Stimulated activated naive B cell treated with anti-CD40 and anti-IgM and Interleukin-4, amounts not matched to agents 10 μg/mL and 1 μg/mL and 100 μg/mL, for 72 hours (primary cell): Measurements from ENCODE around the gene PTGDR.

Source experiments
- ATAC-seq, 2 donors: fragments of 150-1000 bp; cut with Tn5 transposase; replicated peaks; 2 replicates each; pipeline ENCODE4 v1.10.0; 2021; ENCODE audit warnings: moderate library complexity in 1 of 2
- DNase-seq: peaks from one replicate; pipeline ENCODE4 v3.0.0; 2021
- H3K27ac Mint-ChIP-seq: one replicate; pipeline ENCODE4 v1.8.0; 2022; ENCODE audit warnings: mild to moderate bottlenecking, mixed read lengths
- H3K27me3 Mint-ChIP-seq, 2 donors: one replicate each; pipeline ENCODE4 v1.8.0; 2022; ENCODE audit warnings: mixed read lengths in 2 of 2
- H3K36me3 Mint-ChIP-seq, 2 donors: one replicate each; pipeline ENCODE4 v1.8.0; 2022; ENCODE audit warnings: mixed read lengths in 2 of 2, mild to moderate bottlenecking in 1 of 2
- H3K4me1 Mint-ChIP-seq, 2 donors: one replicate each; pipeline ENCODE4 v1.8.0; 2022; ENCODE audit warnings: mixed read lengths in 2 of 2, mild to moderate bottlenecking in 1 of 2
- H3K4me3 Mint-ChIP-seq, 2 donors: one replicate each; pipeline ENCODE4 v1.8.0; 2022; ENCODE audit warnings: mild to moderate bottlenecking in 2 of 2, mixed read lengths in 2 of 2, moderate library complexity in 1 of 2
- H3K9me3 Mint-ChIP-seq, 2 donors: one replicate each; pipeline ENCODE4 v1.8.0; 2022; ENCODE audit warnings: mixed read lengths in 2 of 2, mild to moderate bottlenecking in 1 of 2

PTGDR gene

DNA sequence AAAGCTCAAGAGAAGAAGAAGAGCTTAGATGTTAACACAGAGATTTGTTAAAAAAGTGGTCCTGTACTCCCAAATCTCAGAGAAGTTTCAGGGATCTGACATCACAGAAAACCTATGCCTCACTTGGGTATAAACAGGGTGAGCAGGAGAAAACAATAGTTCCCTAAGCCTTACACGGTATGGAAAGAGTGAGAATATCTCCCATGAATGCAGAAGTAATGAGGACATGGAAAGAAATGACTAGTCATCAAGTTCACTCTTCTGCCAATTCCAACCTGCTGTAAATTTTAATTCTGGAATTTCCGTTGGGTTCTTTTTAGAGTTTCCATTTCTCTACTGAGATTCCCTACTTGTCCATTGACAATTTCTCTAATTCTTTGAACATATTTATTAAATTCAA is 40.4 kb downstream of the PTGDR start:
- Mint-ChIP-seq H3K27ac (no peak overlapping the region), H3K4me1 (peaks cover 22 to 32% of the 10 kb centered on the region in 2 donors), H3K9me3 (peaks cover 0 to 4% of the 10 kb centered on the region in 2 donors), H3K27me3 (peaks cover 8 to 14% of the 10 kb centered on the region in 2 donors), H3K4me3 (no peak overlapping the region), H3K36me3 (peaks cover 3% of the 10 kb centered on the region in 2 donors)
- DNase-seq (no peak), ATAC-seq (peak in 1 of 2 donors; percentile 40)

DNA sequence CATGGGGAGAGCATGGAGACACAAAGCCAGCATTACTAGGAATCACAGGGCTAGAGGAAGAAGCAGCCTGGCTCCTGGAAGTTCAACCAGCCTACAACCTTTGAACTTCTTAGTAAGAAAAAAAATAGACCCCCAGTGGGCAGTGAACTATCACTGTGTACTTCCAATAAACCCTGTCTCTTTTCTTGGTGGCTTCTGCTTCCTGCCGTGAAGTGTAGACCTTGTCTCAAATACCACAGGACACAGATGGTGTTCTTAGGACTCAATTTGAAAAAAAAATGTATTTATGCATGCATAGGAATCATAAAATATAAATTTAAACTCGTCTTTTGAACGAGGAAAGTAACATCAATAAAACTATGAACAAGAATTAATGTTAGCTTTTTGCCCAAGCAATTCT is 43.0 kb downstream of the PTGDR start:
- H3K9me3 Mint-ChIP-seq: peaks cover 0 to 4% of the 10 kb centered on the region in 2 donors
- ATAC-seq (no peak), DNase-seq (no peak)
- peaks cover 8 to 9% of the 10 kb centered on the region in 2 donors for H3K36me3 Mint-ChIP-seq
- peaks cover 27% of the 10 kb centered on the region in 2 donors for H3K27me3 Mint-ChIP-seq
- no peak overlapping the region for H3K27ac Mint-ChIP-seq
- no peak overlapping the region for H3K4me3 Mint-ChIP-seq
- peaks cover 43 to 58% of the 10 kb centered on the region in 2 donors for H3K4me1 Mint-ChIP-seq

DNA sequence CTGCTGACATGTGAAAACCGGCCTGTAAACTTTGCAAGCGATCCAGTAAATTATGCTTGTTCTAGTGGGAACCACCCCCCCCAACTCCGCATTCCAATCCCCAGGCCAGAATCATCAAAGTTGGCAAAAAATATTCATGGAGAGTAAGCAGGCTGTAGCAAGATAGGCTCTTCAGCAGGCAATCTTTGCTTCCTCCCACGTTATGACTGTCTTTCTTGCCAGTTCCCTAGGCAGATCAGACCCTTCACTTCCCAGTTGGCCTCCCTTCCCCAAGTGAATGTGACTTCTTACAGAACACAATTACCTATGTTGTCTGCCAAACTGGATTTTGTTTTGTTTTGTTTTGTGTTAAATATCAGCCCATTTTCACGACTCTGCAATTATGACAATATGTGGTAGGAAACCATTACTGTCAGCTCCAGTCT is 45.4 kb downstream of the PTGDR start:
- DNase-seq (no peak), ATAC-seq (no peak)
- H3K9me3 Mint-ChIP-seq: peaks cover 0 to 4% of the 10 kb centered on the region in 2 donors
- H3K27me3 Mint-ChIP-seq: peaks cover 42 to 43% of the 10 kb centered on the region in 2 donors
- no peak overlapping the region for H3K4me3 Mint-ChIP-seq
- H3K27ac Mint-ChIP-seq: no peak overlapping the region
- H3K4me1 Mint-ChIP-seq: peaks cover 45 to 62% of the 10 kb centered on the region in 2 donors
- peaks cover 8 to 9% of the 10 kb centered on the region in 2 donors for H3K36me3 Mint-ChIP-seq

DNA sequence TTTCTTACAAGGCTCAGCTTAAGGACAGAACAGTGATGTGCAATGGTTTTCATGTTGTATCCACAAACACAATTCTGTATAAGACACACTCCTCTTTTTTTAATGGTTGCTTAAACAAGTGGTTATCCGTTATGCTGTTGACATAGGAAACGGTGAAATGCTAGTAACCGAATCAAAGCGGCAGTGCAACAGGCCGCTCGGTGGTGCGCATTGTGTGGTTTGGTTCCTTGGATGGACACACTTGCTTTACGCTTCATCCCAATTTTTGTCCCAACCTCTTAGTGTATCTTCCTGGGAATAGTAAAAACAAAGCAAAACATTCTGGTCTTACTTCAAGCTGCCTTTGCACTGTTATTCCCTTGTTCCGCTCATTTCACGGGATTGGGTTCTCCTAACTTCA is 46.0 kb downstream of the PTGDR start:
- ATAC-seq (no peak), DNase-seq (no peak)
- Mint-ChIP-seq H3K36me3 (peaks cover 8 to 9% of the 10 kb centered on the region in 2 donors), H3K4me3 (peak overlapping the region; percentile 93 to 95), H3K27me3 (peaks cover 47 to 48% of the 10 kb centered on the region in 2 donors), H3K27ac (peak overlapping the region; percentile 89), H3K4me1 (peaks cover 42 to 57% of the 10 kb centered on the region in 2 donors), H3K9me3 (peaks cover 0 to 4% of the 10 kb centered on the region in 2 donors)

DNA sequence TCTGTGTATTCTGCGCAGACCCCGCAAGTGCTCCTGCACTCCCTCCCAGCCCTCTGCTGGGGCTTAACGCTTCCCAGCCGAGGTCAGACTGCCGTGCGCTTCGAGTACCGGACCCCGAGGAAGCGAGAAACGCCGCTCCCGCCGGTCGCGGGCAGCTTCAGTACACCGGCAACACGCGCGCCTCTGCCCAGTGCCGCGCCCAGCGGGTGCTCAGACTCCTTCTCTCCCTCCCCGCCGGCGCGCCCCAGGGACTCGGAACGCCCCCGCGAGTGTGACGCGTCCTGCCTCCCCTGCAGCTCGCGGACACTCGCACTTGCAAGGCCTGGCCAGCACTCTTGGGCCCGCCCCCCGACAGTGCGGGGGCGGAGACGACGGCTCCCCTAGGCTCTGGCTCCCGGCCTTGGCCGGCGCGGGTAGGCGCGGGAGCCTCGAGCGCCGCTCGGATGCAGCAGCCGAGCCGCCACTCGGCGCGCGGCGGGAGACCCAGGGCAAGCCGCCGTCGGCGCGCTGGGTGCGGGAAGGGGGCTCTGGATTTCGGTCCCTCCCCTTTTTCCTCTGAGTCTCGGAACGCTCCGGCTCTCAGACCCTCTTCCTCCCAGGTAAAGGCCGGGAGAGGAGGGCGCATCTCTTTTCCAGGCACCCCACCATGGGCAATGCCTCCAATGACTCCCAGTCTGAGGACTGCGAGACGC is 46.6 kb downstream of the PTGDR start, which contains the start of gene PTGER2:
Gene PTGER2 (plus strand): TSS at position 410 of the 692 bp plus-strand sequence. CDS start 237 bp downstream, at position 647.
- Mint-ChIP-seq H3K36me3 (peaks cover 8 to 9% of the 10 kb centered on the region in 2 donors), H3K4me1 (peaks cover 42 to 56% of the 10 kb centered on the region in 2 donors), H3K9me3 (peaks cover 0 to 4% of the 10 kb centered on the region in 2 donors), H3K27me3 (peaks cover 52 to 54% of the 10 kb centered on the region in 2 donors), H3K27ac (peak within 1 kb of the TSS; percentile 89), H3K4me3 (peak within 1 kb of the TSS; percentile 93 to 95)
- ATAC-seq (peak; percentile 45 to 57), DNase-seq (peak; percentile 54)

DNA sequence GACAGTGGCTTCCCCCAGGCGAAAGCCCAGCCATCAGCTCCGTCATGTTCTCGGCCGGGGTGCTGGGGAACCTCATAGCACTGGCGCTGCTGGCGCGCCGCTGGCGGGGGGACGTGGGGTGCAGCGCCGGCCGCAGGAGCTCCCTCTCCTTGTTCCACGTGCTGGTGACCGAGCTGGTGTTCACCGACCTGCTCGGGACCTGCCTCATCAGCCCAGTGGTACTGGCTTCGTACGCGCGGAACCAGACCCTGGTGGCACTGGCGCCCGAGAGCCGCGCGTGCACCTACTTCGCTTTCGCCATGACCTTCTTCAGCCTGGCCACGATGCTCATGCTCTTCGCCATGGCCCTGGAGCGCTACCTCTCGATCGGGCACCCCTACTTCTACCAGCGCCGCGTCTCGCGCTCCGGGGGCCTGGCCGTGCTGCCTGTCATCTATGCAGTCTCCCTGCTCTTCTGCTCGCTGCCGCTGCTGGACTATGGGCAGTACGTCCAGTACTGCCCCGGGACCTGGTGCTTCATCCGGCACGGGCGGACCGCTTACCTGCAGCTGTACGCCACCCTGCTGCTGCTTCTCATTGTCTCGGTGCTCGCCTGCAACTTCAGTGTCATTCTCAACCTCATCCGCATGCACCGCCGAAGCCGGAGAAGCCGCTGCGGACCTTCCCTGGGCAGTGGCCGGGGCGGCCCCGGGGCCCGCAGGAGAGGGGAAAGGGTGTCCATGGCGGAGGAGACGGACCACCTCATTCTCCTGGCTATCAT is 47.3 kb downstream of the PTGDR start:
- peaks cover 55 to 56% of the 10 kb centered on the region in 2 donors for H3K27me3 Mint-ChIP-seq
- H3K36me3 Mint-ChIP-seq: peaks cover 8 to 9% of the 10 kb centered on the region in 2 donors
- DNase-seq: no peak
- H3K4me3 Mint-ChIP-seq: peak overlapping the region; percentile 93 to 95
- ATAC-seq: peak; percentile 24 to 28
- peaks cover 42 to 56% of the 10 kb centered on the region in 2 donors for H3K4me1 Mint-ChIP-seq
- H3K27ac Mint-ChIP-seq: peak overlapping the region; percentile 85
- peaks cover 0 to 4% of the 10 kb centered on the region in 2 donors for H3K9me3 Mint-ChIP-seq

DNA sequence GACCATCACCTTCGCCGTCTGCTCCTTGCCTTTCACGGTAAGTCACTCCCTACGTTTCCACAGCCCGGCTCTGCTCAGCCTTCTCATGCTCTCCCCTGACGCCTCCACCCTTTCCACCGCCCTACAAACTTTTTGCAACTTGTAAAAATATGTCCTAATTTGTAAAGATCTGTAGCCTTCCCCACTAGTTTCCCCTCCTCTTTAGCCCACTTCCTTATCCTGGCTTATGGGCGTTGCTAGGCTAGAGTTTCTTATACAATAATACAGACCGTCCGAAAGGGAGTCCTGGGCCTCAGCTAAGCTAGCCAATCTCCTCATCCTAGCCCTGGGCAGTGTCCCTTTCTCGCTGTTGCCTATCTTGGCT is 47.8 kb downstream of the PTGDR start:
- peaks cover 55 to 60% of the 10 kb centered on the region in 2 donors for H3K27me3 Mint-ChIP-seq
- H3K27ac Mint-ChIP-seq: peak overlapping the region; percentile 85
- H3K9me3 Mint-ChIP-seq: peaks cover 0 to 4% of the 10 kb centered on the region in 2 donors
- H3K4me1 Mint-ChIP-seq: peaks cover 42 to 56% of the 10 kb centered on the region in 2 donors
- ATAC-seq (peak; percentile 8 to 11), DNase-seq (no peak)
- H3K4me3 Mint-ChIP-seq: peak overlapping the region; percentile 93 to 95
- peaks cover 8 to 9% of the 10 kb centered on the region in 2 donors for H3K36me3 Mint-ChIP-seq

DNA sequence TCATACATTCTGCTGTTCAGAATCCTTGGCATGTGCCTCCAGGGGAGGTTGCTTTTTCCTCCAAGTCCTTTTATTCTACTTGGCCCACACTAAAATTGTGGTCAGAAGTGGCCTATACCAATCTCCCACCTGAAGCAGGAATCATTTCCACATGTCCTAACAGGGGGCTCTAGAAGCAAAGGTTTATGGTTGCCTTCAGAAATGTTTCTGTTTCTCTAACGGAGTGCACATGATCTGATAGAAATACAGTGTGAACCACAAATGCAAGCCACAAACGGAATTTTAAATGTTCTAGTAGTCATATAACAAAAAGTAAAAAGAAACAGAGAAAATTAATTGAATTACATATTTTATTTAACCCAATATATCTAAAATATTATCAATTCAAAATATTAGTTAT is 50.6 kb downstream of the PTGDR start:
- H3K27ac Mint-ChIP-seq: no peak overlapping the region
- H3K4me1 Mint-ChIP-seq: peaks cover 26 to 35% of the 10 kb centered on the region in 2 donors
- peaks cover 59 to 61% of the 10 kb centered on the region in 2 donors for H3K27me3 Mint-ChIP-seq
- no peak for DNase-seq
- peaks cover 7 to 9% of the 10 kb centered on the region in 2 donors for H3K9me3 Mint-ChIP-seq
- H3K4me3 Mint-ChIP-seq: no peak overlapping the region
- no peak for ATAC-seq
- H3K36me3 Mint-ChIP-seq: peaks cover 6 to 9% of the 10 kb centered on the region in 2 donors

DNA sequence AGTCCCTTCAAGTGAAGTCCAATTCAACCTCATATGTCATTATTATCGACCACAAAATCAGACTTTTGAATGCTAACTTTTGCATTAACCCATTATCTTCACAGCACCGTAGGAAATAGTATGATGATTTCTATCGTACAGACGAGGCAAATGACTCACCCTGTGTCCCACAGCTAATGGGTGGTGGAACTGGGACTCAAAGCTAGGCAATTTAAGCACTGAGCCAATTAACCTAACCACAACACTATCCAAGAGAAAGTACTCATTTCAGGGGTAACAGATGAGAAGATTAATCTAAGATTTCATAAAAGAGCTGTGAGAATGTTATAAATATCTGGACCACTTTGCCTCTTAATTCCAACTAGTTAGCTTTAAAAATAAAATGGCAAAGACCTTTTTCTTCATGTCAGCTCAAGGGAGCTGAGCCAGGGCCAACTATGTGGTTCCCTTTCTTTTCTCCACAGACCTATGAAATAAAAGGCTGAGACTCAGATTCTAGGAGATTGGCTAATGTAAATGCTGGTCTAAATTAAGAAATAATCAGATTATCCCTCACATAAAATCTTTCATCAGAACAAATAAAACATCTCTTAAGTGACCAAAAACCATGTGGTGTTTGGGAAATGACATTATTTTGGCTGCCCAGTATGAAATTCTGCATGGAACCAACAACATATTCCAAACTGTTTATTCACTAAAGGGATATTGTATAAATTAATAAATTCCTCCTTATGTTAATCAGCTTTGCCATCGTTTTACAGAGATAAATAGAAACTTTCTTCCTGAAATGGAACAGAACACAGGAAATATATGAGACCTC is 51.5 kb downstream of the PTGDR start:
- Mint-ChIP-seq H3K9me3 (peaks cover 7 to 9% of the 10 kb centered on the region in 2 donors), H3K27me3 (peaks cover 52 to 53% of the 10 kb centered on the region in 2 donors), H3K4me3 (no peak overlapping the region), H3K27ac (no peak overlapping the region), H3K4me1 (peaks cover 20 to 28% of the 10 kb centered on the region in 2 donors), H3K36me3 (peaks cover 6 to 9% of the 10 kb centered on the region in 2 donors)
- no peak for ATAC-seq
- no peak for DNase-seq

DNA sequence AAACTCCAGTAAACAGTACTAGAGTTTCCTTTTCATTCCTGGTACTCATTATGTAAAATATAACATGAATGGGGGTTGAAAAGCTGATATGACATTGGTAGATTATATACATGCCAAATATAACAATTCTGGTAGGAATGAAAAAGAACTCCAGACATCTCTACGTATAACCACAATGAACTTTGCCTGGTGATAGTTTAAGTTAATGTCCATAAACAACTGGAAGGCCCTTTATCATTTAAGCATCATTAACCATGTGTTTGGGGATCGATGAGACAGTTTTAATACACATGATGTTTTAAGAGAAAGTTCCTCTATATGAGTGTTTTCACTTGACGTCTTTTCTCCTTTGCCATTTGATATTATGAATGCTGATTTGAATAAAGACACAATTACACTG is 52.4 kb downstream of the PTGDR start:
- no peak for DNase-seq
- Mint-ChIP-seq H3K27me3 (peaks cover 43 to 44% of the 10 kb centered on the region in 2 donors), H3K27ac (no peak overlapping the region), H3K36me3 (peaks cover under 1 to 6% of the 10 kb centered on the region in 2 donors), H3K4me1 (peaks cover 20 to 28% of the 10 kb centered on the region in 2 donors), H3K9me3 (peaks cover 7 to 9% of the 10 kb centered on the region in 2 donors), H3K4me3 (no peak overlapping the region)
- no peak for ATAC-seq

DNA sequence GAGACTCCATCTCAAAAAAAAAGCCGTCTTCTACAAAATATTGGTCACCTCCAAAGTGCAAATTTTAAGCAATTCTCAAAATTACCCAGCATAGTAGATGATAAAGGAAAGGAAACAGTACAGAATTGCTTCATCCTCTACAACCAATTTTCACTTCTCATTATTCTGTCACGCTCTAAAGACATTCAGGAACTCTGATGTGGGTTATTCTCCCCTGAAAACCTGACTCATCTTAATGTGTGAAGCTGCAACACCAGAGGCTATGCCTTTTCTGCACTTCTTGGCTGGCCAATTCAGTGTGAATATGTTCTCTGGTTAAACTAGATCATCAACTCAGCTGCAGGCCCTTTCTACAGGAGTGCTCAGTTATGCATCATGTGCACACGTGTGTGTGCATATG is 57.6 kb downstream of the PTGDR start:
- Mint-ChIP-seq H3K4me3 (peak overlapping the region; percentile 36 to 55), H3K36me3 (peaks cover 0 to 4% of the 10 kb centered on the region in 2 donors), H3K27me3 (peaks cover 8 to 15% of the 10 kb centered on the region in 2 donors), H3K9me3 (peaks cover 7 to 9% of the 10 kb centered on the region in 2 donors), H3K27ac (peak overlapping the region; percentile 39), H3K4me1 (peaks cover 17 to 30% of the 10 kb centered on the region in 2 donors)
- DNase-seq (no peak), ATAC-seq (peak; percentile 99 to 100)

DNA sequence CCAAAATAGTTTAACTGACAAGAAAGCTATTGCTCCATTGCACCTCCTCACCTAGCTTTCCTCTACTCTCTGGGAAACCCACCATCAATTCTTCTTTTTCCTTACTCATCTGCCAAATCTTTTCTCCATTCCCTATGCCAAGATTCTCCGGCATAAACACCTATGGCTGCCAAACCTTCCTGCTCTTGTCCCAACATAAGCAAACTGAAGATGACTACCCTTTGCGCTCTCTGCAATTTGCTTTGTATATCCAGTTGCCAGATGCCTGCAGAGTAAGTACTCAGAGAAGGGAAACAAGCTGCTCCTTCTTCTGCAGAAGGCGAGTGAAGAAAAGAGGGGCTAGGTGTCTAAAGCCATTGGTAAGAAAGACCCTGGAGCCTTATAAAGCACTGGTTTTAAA is 58.1 kb downstream of the PTGDR start:
- peak overlapping the region; percentile 39 for H3K27ac Mint-ChIP-seq
- H3K4me1 Mint-ChIP-seq: peaks cover 17 to 30% of the 10 kb centered on the region in 2 donors
- DNase-seq: no peak

More for the DNA sequence above, 58.1 kb downstream of the PTGDR start:
- H3K4me3 Mint-ChIP-seq: peak overlapping the region in 1 of 2 donors; percentile 3
- ATAC-seq: no peak
- H3K9me3 Mint-ChIP-seq: peaks cover 7 to 9% of the 10 kb centered on the region in 2 donors
- H3K36me3 Mint-ChIP-seq: peaks cover 0 to 4% of the 10 kb centered on the region in 2 donors
- H3K27me3 Mint-ChIP-seq: peaks cover 5 to 17% of the 10 kb centered on the region in 2 donors
